Measurements from ENCODE around the gene VPREB3. TPM values are rescaled to one million over a fixed set of nuclear protein-coding genes. Genes with fewer than 3 reads are reported as not detected.

Gene VPREB3
- total RNA-seq, 1 experiment from 2014 or later: 1.1 TPM

GRCh38 chr22:23752750-23753149 lies 1.5 kb downstream of the VPREB3 start:
- no peak overlapping the region for H3K4me2 ChIP-seq
- intact Hi-C loops (cut with micrococcal nuclease; ENCODE audit: unreplicated experiment): no loop called here
- H3K27me3 ChIP-seq (ENCODE audit: insufficient read depth, low read depth): no peaks in the 10 kb centered on the region
- H3K36me3 ChIP-seq (ENCODE audit: low read depth): no peaks in the 10 kb centered on the region
- no peak overlapping the region for H2AFZ ChIP-seq
- TF ChIP-seq CTCF (conservative IDR thresholded peaks at IDR 0.05): no peak
- no peak for TF ChIP-seq EZH2 (IDR thresholded peaks at IDR 0.05; ENCODE audit: low read depth)
- ChIA-PET CTCF (no interaction called here), POLR2A (ENCODE audit: unreplicated experiment) (interaction anchor here (0.6 to 0.7 kb wide), 2 partner anchors 29 to 42 kb away, joined by 3 read pairs; no protein-coding TSS in a partner anchor)
- H3F3A ChIP-seq (ENCODE audit: insufficient read depth, low read depth): peaks cover 24% of the 10 kb centered on the region; the same call in 1 of the 2 replicates
- no peaks in the 10 kb centered on the region for H4K20me1 ChIP-seq (ENCODE audit: insufficient read depth)
- H3K27ac ChIP-seq: no peak overlapping the region
- DNase-seq: no peak
- 0 out of 2 replicates have a peak, but pooled peaks cover 4% of the 10 kb centered on the region for H3K79me2 ChIP-seq (ENCODE audit: low read depth)
- peaks cover 13% of the 10 kb centered on the region for H3K4me1 ChIP-seq (replicated peaks; ENCODE audit: insufficient read depth)
- no peak overlapping the region for H3K4me3 ChIP-seq
- no TSS peak for BruUV-seq (replicated peaks)
- no peaks in the 10 kb centered on the region for H3K9me3 ChIP-seq (ENCODE audit: insufficient read depth, low read depth)
- no peaks in the 10 kb centered on the region for H3K9me2 ChIP-seq (ENCODE audit: insufficient read depth)

- DNase-seq: no peak
- no peaks in the 10 kb centered on the region for H3K36me3 ChIP-seq (ENCODE audit: low read depth)
- H3F3A ChIP-seq (ENCODE audit: insufficient read depth, low read depth): peaks cover 24% of the 10 kb centered on the region; the same call in 1 of the 2 replicates
- peak overlapping the region; percentile 81; the same call in 1 of the 2 replicates for H3K4me2 ChIP-seq
- ChIA-PET POLR2A (ENCODE audit: unreplicated experiment) (interaction anchor here (0.6 kb wide), 1 partner anchor 28 kb away, joined by 3 read pairs; no protein-coding TSS in a partner anchor), CTCF (no interaction called here)
- no peak overlapping the region; the same call in 1 of the 2 replicates for H2AFZ ChIP-seq
- peaks cover 13% of the 10 kb centered on the region for H3K4me1 ChIP-seq (replicated peaks; ENCODE audit: insufficient read depth)
- no peaks in the 10 kb centered on the region for H4K20me1 ChIP-seq (ENCODE audit: insufficient read depth)
- H3K9me2 ChIP-seq (ENCODE audit: insufficient read depth): no peaks in the 10 kb centered on the region
- TF ChIP-seq EZH2 (IDR thresholded peaks at IDR 0.05; ENCODE audit: low read depth) (no peak), CTCF (conservative IDR thresholded peaks at IDR 0.05) (no peak)
- H3K4me3 ChIP-seq: peak overlapping the region; percentile 97; the same call in 1 of the 2 replicates
- intact Hi-C loops (cut with micrococcal nuclease; ENCODE audit: unreplicated experiment): no loop called here
- BruUV-seq (replicated peaks): no TSS peak
- no peaks in the 10 kb centered on the region for H3K9me3 ChIP-seq (ENCODE audit: insufficient read depth, low read depth)
- 0 out of 2 replicates have a peak, but pooled peaks cover 4% of the 10 kb centered on the region for H3K79me2 ChIP-seq (ENCODE audit: low read depth)
- no peak overlapping the region for H3K27ac ChIP-seq
- no peaks in the 10 kb centered on the region for H3K27me3 ChIP-seq (ENCODE audit: insufficient read depth, low read depth)
Measured at GRCh38 chr22:23752090-23752691, 2.0 kb downstream of the VPREB3 start.

- H3K9me2 ChIP-seq (ENCODE audit: insufficient read depth): no peaks in the 10 kb centered on the region
- H4K20me1 ChIP-seq (ENCODE audit: insufficient read depth): no peaks in the 10 kb centered on the region
- H3K4me1 ChIP-seq (replicated peaks; ENCODE audit: insufficient read depth): peaks cover 13% of the 10 kb centered on the region
- H3K4me2 ChIP-seq: peak overlapping the region; percentile 81
- 0 out of 2 replicates have a peak, but pooled peaks cover 4% of the 10 kb centered on the region for H3K79me2 ChIP-seq (ENCODE audit: low read depth)
- H3K27ac ChIP-seq: peak overlapping the region; percentile 83
- no peaks in the 10 kb centered on the region for H3K9me3 ChIP-seq (ENCODE audit: insufficient read depth, low read depth)
- H3F3A ChIP-seq (ENCODE audit: insufficient read depth, low read depth): peaks cover 24% of the 10 kb centered on the region; the same call in 1 of the 2 replicates
- TF ChIP-seq EZH2 (IDR thresholded peaks at IDR 0.05; ENCODE audit: low read depth) (no peak), CTCF (conservative IDR thresholded peaks at IDR 0.05) (no peak)
- DNase-seq: no peak
- ChIA-PET POLR2A (ENCODE audit: unreplicated experiment) (no interaction called here), CTCF (no interaction called here)
- peak overlapping the region; percentile 97 for H3K4me3 ChIP-seq
- H3K27me3 ChIP-seq (ENCODE audit: insufficient read depth, low read depth): no peaks in the 10 kb centered on the region
- TSS peak; percentile 71 for BruUV-seq (replicated peaks)
- intact Hi-C loops (cut with micrococcal nuclease; ENCODE audit: unreplicated experiment): no loop called here
- H2AFZ ChIP-seq: peak overlapping the region; percentile 89
- no peaks in the 10 kb centered on the region for H3K36me3 ChIP-seq (ENCODE audit: low read depth)
Measured at GRCh38 chr22:23751441-23751996, 2.7 kb downstream of the VPREB3 start.

Data from PC-9 (cell line).